Retina (tissue), 1 donor: Measurements from ENCODE around the gene FBXO34.

Experiments
- DNase-seq: peaks from one replicate; pipeline ENCODE4 v3.0.0-alpha.2; 2016

Gene FBXO34

DNA sequence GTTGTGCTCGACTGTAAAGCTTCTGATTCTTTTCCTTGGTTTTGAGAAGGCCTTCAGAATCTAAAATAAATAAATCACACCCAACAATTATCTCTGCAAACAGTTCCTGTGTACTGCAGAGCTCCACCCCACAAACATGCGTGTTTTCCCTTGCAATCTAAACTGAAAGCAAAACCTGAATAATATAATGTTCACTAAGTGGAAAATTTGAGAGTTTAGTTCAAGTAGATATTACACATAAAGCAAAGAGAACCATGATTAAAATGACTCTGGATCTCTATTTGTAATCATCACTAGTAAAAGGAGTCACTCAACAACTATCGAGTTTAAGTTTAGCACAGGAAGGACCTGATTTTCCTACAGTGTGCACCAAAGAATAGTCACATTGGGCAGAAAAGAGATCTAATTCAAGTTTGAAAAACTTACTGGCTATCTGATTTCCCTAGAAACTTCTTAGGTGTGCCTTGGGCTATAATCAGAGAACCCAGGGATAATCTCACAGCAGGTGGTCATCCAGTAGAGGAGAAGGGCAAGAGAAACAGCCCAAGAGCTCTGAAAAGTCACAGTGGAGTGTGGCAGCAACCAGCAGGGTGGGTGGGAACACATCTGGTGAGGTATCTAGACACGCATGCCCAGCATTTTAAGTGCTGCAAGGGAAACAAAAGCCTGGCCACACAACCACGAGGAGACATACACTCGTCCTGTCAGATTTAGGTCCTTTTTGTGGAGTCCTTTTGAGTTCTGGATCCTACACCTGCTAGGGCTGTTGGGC, 115.0 kb downstream of the FBXO34 start:
- no peak for DNase-seq

DNA sequence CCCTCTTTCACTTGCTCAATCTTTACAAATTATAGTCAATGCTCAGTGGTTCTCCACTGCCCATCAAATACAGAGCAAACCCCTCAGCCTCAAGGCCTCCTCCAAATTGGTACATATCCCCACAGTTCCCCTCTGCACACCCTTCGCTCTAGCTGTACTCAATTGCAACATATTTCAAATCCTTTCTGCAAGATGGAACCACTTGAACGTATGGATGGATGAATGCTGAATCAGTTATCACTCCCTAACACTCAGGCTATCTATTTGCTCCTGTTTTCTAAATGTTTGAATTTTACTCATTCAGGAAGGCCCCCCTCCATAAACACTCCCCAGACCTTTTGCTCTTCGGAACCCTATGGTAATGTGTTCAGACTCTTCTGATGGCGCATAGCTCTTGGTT, 115.9 kb downstream of the FBXO34 start:
- no peak for DNase-seq

DNA sequence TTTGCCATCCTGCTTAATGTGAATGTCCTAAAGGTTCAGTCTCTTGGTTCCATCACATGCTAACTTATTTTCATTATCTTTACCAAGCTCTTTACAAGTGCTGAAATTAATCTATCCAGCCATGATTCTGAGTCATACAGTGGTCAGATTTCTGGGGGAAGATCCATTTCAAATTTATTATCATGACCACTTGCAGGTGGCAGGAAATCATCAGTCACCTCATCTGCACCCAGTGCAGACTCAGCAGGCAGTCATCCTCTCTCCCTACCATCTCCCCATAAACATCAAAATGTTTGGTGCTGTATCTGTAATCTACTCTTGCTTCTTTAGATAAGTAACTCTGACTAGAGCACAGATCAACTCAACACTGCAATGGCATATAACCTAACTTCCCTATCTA, 116.9 kb downstream of the FBXO34 start:
- DNase-seq: no peak

DNA sequence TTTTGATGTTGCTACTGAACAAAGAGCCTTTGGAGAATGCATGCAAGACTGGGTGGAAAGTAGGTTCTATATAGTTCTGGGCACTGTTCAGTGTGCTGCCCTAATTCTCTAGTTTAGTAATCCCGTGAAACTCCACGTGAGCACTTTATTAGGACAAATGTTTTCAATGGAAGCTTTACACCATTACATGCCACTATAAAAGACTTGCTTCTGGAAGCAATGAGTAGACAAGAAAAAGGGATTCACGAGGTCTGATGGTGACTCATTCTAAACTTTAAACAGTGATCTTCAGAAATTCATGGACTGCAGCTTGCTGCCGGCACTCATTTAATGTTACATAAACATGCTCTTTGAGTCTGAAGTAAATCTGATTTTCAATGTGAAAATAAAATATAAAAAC, 118.1 kb downstream of the FBXO34 start:
- no peak for DNase-seq

DNA sequence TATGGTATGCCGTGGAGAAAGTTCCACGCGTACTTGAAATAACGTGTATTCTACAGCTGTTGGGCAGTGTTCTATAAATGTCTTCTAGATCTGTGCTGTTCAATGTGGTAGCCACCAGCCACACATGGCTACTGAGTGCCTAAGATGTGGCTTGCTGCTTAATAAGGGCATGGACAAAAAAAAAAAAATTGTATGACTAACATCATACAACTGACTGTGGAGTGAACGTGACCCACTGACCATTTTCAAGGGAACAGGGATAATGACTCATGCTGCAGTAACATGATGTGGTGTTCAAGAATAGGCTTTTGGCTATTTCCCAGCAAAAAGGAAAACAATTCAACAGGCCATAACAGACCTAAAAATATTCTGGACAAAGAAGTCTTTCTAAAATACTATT, 127.5 kb downstream of the FBXO34 start:
- no peak for DNase-seq

DNA sequence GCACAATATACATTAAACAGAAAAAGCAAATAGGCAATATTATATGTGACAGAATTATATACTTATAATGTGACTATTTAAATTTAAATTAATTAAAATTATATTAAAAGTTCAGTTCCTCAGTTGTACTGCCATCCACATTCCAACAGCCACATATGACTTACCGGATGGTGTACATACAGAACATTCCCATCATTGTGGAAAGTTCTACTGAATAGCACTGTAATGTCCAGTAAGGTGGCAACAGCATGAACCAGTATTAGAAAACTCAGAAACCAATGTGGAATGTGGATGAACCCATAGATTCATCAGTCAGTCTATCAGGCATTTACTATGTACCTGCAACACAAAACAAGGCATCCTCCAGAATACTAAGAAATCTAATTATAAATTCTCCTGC, 128.0 kb downstream of the FBXO34 start:
- no peak for DNase-seq

DNA sequence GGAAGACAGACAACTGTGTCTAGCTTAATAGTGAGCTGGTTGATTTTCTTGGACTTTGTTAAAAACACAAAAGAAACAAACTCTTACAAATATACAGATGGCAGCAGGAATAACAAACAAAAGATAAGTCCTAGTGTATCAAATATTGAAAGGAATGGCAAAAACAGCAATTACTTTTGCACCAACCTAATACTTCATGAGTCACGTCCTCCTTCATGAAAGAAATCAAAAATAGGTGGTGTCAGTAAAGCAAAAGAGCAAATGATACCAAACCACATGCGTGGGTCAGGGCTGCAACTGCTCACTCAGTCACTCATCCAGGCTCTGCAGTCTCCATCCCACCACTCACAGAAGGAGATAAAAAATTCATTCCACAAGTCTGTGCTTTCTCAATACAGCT, 128.6 kb downstream of the FBXO34 start:
- no peak for DNase-seq

DNA sequence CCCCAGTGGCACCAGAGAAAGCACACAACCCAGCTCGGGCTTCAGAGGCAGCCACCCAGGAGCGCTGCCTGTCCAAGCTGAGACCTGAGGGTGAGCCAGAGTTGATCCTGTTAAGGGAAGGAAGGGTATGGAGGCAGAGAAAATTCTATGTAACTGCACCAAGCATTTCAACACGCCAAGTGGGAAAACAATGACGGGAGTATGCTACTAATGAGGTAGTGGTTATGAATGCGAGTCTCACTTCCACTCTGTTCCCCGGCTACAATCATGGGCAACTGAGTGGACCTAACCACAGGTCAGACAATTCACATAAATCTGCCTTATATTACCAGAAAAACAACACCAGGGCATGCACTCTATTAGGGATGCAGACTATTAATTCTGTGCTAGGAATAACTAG, 130.5 kb downstream of the FBXO34 start:
- DNase-seq: no peak
